HepG2 (cell line): ENCODE data around the gene SNED1. TPM values are rescaled to one million over a fixed set of nuclear protein-coding genes. Genes with fewer than 3 reads are reported as not detected.
A peak's percentile ranks its signal among the peaks of the same experiment; 100 is the strongest.

Source experiments
- AKAP8 ChIP-seq: sonication (generic); formaldehyde crosslinking; IDR thresholded peaks from 2 replicates; pipeline ENCODE4 v1.5.1; 2020; ENCODE audit warnings: mild to moderate bottlenecking, missing genetic modification reagents
- CREM ChIP-seq, 2 experiments: sonication (generic) in 1 of 2; formaldehyde crosslinking in 1 of 2; IDR thresholded peaks; 2 replicates each; pipeline versions ENCODE4 v1.4.0 to v1.6.1; 2016 to 2020; ENCODE audit warnings: antibody characterized with exemption in 1 of 2, mild to moderate bottlenecking in 1 of 2, missing genetic modification reagents in 1 of 2
- KAT7 ChIP-seq: IDR thresholded peaks from 2 replicates; pipeline ENCODE4 v1.6.1; 2018; ENCODE audit warnings: borderline replicate concordance, missing compliant biosample characterization
- KLF12 ChIP-seq: sonication (generic); formaldehyde crosslinking; IDR thresholded peaks from 2 replicates; pipeline ENCODE4 v1.4.0; 2020; ENCODE audit warnings: missing genetic modification reagents, borderline replicate concordance
- LCORL ChIP-seq, 2 experiments: fragments of 450-650 bp in 1 of 2; sonication (generic) in 1 of 2; formaldehyde crosslinking in 1 of 2; IDR thresholded peaks; 2 replicates each; pipeline versions ENCODE4 v1.5.0 to v1.6.1; 2017 to 2020; ENCODE audit warnings: antibody characterized with exemption in 1 of 2, missing genetic modification reagents in 1 of 2
- NFIC ChIP-seq: IDR thresholded peaks from 2 replicates; pipeline ENCODE4 v1.6.1; 2012; ENCODE audit warnings: mild to moderate bottlenecking, low read length, inconsistent platforms
- PHF8 ChIP-seq: sonication (generic); formaldehyde crosslinking; IDR thresholded peaks from 2 replicates; pipeline ENCODE4 v1.5.0; 2020; ENCODE audit warnings: missing genetic modification reagents
- PPARG ChIP-seq: conservative IDR thresholded peaks from 2 replicates; pipeline ENCODE4 v1.6.1; 2016; ENCODE audit warnings: missing biosample characterization, missing genetic modification reagents
- SAP130 ChIP-seq: IDR thresholded peaks from 2 replicates; pipeline ENCODE4 v1.6.1; 2016; ENCODE audit warnings: low read depth
- SOX6 ChIP-seq, 2 experiments: fragments of 450-650 bp in 1 of 2; sonication (generic) in 1 of 2; formaldehyde crosslinking in 1 of 2; IDR thresholded peaks; 2 replicates each; pipeline versions ENCODE4 v1.4.0 to v1.6.1; 2017 to 2020; ENCODE audit warnings: antibody characterized with exemption in 1 of 2, mild to moderate bottlenecking in 1 of 2, missing genetic modification reagents in 1 of 2
- SP4 ChIP-seq: sonication (generic); formaldehyde crosslinking; IDR thresholded peaks from 2 replicates; pipeline ENCODE4 v1.8.1; 2023; ENCODE audit warnings: mild to moderate bottlenecking, missing genetic modification reagents
- ZNF143 ChIP-seq: sonication (generic); formaldehyde crosslinking; IDR thresholded peaks from 2 replicates; pipeline ENCODE4 v1.4.0; 2020; ENCODE audit warnings: missing genetic modification reagents
- ZNF350 ChIP-seq: sonication (generic); formaldehyde crosslinking; IDR thresholded peaks from 2 replicates; pipeline ENCODE4 v1.4.0; 2020; ENCODE audit warnings: mild to moderate bottlenecking, low read depth, missing genetic modification reagents, borderline replicate concordance
- ZNF629 ChIP-seq: sonication (generic); formaldehyde crosslinking; conservative IDR thresholded peaks from 2 replicates; pipeline ENCODE4 v1.5.0; 2020; ENCODE audit warnings: missing genetic modification reagents
- polyA plus RNA-seq, 8 experiments: library from polyadenylated mRNA; depleted of rRNA in 3 of 8; stranded (reverse) in 7 of 8; unstranded in 1 of 8; fragments of >200 nt; fragmentation: Illumina TruSeq in 4 of 8; extraction: Trizol in 4 of 8; gene quantifications; 2 replicates each; pipeline versions ENCODE4 v1.2.1 to v1.2.3, GENCODE V29; 2011 to 2016; ENCODE audit warnings: low read depth in 4 of 8, missing spikeins in 1 of 8, mixed read lengths in 1 of 8; ENCODE audit not compliant: insufficient read depth in 1 of 8
- total RNA-seq, 5 experiments: library from RNA; depleted of rRNA; stranded (reverse); fragments of >200 nt; fragmentation: Illumina TruSeq; extraction: Trizol; gene quantifications; 2 replicates each; pipeline ENCODE4 v1.2.3, GENCODE V29; 2016; ENCODE audit warnings: low read depth in 1 of 5
- TF ChIP-seq, protein P1 (sequence below): sonication (generic); formaldehyde crosslinking; IDR thresholded peaks from 2 replicates; pipeline ENCODE4 v1.4.0; 2020; ENCODE audit warnings: missing genetic modification reagents, mild to moderate bottlenecking, borderline replicate concordance
- TF ChIP-seq, protein P2 (sequence below): sonication (generic); formaldehyde crosslinking; IDR thresholded peaks from 2 replicates; pipeline ENCODE4 v1.4.0; 2020; ENCODE audit warnings: low read depth, mild to moderate bottlenecking, missing genetic modification reagents
- TF ChIP-seq, protein P3 (sequence below): sonication (generic); formaldehyde crosslinking; IDR thresholded peaks from 2 replicates; pipeline ENCODE4 v1.4.0; 2020; ENCODE audit warnings: missing genetic modification reagents
- TF ChIP-seq, protein P4 (sequence below): sonication (generic); formaldehyde crosslinking; IDR thresholded peaks from 2 replicates; pipeline ENCODE4 v1.4.0; 2020; ENCODE audit warnings: low read depth, mild to moderate bottlenecking, missing genetic modification reagents
- TF ChIP-seq, protein P5 (sequence below): IDR thresholded peaks from 2 replicates; pipeline ENCODE4 v1.6.1; 2016

The SNED1 gene
- total and polyA plus RNA-seq, 2 of the 13 experiments (the other 11 are each of a cell fraction or from before 2014, with no cell fraction given): 0.15 to 0.65 TPM

DNA sequence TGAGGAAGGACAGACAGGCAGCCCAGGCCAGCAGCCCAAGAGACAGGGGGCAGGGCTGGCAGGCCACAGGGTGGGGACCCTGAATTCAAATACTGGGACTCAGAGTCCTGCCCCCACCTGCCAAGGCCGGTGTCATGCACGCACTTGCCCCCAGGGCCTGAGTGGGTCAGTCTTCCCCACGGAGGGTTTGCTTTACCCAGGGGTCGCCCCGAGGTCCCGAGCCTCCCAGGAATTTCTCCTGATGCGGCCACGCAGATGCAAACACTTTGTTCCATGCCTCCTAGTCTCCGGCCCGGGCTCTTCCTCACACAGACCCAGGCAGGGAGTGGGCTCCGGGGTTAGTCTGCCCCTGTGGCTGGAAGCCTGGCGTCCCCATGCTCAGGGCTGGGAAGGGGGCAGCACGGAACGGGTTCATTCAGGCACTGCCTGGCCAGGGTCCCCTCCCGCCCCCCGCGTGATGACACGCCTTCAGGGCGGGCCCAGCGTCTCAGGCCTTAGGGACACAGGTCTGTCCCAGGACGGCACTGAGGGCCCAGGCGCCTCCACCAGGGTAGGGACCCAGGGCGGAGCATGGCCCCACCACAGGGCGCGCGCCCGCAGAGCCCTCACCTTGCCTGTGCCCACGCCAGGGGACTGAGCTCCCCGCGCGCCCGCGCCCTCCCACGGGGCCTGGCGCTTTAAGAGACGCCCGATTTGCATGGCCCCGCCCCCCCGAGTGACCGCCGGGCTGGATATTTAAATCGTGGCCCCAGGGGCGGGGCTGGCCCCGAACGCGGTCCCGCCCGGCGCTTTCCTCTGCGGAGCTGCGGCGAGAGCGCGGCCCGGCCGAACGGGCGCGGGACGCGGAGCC is at the start of gene SNED1 (continued):
- TF ChIP-seq SP4 (CRISPR knock-in tag): peak; percentile 77; the same call in 1 of the 2 replicates
- peak; percentile 46; the same call in 1 of the 2 replicates for TF ChIP-seq ZNF143 (CRISPR knock-in tag)
- no peak for TF ChIP-seq SOX6 (IDR thresholded peaks at IDR 0.05)
- peak; percentile 56 for TF ChIP-seq SOX6 (CRISPR knock-in tag; IDR thresholded peaks at IDR 0.05)
- TF ChIP-seq, protein P1, sequence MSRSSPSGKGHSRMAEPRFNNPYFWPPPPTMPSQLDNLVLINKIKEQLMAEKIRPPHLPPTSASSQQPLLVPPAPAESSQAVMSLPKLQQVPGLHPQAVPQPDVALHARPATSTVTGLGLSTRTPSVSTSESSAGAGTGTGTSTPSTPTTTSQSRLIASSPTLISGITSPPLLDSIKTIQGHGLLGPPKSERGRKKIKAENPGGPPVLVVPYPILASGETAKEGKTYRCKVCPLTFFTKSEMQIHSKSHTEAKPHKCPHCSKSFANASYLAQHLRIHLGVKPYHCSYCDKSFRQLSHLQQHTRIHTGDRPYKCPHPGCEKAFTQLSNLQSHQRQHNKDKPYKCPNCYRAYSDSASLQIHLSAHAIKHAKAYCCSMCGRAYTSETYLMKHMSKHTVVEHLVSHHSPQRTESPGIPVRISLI (CRISPR knock-in tag): no peak
- peak; percentile 54 for TF ChIP-seq PHF8 (CRISPR knock-in tag)
- TF ChIP-seq, protein P2, sequence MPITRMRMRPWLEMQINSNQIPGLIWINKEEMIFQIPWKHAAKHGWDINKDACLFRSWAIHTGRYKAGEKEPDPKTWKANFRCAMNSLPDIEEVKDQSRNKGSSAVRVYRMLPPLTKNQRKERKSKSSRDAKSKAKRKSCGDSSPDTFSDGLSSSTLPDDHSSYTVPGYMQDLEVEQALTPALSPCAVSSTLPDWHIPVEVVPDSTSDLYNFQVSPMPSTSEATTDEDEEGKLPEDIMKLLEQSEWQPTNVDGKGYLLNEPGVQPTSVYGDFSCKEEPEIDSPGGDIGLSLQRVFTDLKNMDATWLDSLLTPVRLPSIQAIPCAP (CRISPR knock-in tag): no peak
- TF ChIP-seq, protein P3, sequence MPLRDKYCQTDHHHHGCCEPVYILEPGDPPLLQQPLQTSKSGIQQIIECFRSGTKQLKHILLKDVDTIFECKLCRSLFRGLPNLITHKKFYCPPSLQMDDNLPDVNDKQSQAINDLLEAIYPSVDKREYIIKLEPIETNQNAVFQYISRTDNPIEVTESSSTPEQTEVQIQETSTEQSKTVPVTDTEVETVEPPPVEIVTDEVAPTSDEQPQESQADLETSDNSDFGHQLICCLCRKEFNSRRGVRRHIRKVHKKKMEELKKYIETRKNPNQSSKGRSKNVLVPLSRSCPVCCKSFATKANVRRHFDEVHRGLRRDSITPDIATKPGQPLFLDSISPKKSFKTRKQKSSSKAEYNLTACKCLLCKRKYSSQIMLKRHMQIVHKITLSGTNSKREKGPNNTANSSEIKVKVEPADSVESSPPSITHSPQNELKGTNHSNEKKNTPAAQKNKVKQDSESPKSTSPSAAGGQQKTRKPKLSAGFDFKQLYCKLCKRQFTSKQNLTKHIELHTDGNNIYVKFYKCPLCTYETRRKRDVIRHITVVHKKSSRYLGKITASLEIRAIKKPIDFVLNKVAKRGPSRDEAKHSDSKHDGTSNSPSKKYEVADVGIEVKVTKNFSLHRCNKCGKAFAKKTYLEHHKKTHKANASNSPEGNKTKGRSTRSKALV (CRISPR knock-in tag): peak; percentile 93
- TF ChIP-seq KAT7 (CRISPR knock-in tag): no peak
- no peak for TF ChIP-seq NFIC
- no peak for TF ChIP-seq KLF12 (CRISPR knock-in tag)
- no peak for TF ChIP-seq ZNF629 (CRISPR knock-in tag)
- TF ChIP-seq, protein P4, sequence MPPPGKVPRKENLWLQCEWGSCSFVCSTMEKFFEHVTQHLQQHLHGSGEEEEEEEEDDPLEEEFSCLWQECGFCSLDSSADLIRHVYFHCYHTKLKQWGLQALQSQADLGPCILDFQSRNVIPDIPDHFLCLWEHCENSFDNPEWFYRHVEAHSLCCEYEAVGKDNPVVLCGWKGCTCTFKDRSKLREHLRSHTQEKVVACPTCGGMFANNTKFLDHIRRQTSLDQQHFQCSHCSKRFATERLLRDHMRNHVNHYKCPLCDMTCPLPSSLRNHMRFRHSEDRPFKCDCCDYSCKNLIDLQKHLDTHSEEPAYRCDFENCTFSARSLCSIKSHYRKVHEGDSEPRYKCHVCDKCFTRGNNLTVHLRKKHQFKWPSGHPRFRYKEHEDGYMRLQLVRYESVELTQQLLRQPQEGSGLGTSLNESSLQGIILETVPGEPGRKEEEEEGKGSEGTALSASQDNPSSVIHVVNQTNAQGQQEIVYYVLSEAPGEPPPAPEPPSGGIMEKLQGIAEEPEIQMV (CRISPR knock-in tag): no peak
- TF ChIP-seq CREM (IDR thresholded peaks at IDR 0.05): no peak
- TF ChIP-seq CREM (CRISPR knock-in tag; IDR thresholded peaks at IDR 0.05): no peak
- 0 out of 2 replicates have a peak, but pooled peaks have one; percentile 10 for TF ChIP-seq PPARG (CRISPR knock-in tag)
- TF ChIP-seq AKAP8: no peak
- peak; percentile 38; the same call in 1 of the 2 replicates for TF ChIP-seq SAP130 (CRISPR knock-in tag)
- no peak for TF ChIP-seq LCORL (IDR thresholded peaks at IDR 0.05)
- 0 out of 2 replicates have a peak, but pooled peaks have one; percentile 46 for TF ChIP-seq LCORL (CRISPR knock-in tag; IDR thresholded peaks at IDR 0.05)
- no peak for TF ChIP-seq ZNF350 (CRISPR knock-in tag)
- TF ChIP-seq, protein P5, sequence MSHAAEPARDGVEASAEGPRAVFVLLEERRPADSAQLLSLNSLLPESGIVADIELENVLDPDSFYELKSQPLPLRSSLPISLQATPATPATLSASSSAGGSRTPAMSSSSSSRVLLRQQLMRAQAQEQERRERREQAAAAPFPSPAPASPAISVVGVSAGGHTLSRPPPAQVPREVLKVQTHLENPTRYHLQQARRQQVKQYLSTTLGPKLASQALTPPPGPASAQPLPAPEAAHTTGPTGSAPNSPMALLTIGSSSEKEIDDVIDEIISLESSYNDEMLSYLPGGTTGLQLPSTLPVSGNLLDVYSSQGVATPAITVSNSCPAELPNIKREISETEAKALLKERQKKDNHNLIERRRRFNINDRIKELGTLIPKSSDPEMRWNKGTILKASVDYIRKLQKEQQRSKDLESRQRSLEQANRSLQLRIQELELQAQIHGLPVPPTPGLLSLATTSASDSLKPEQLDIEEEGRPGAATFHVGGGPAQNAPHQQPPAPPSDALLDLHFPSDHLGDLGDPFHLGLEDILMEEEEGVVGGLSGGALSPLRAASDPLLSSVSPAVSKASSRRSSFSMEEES (CRISPR knock-in tag): 0 out of 2 replicates have a peak, but pooled peaks have one; percentile 2
